Progenitor cell of endocrine pancreas (in vitro differentiated cells): ENCODE measurements around the gene CHST5. TPM values are rescaled to one million over a fixed set of nuclear protein-coding genes. Genes with fewer than 3 reads are reported as not detected.

Experiments
- DNase-seq: peaks from one replicate; pipeline ENCODE4 v3.0.0; 2021; ENCODE audit warnings: low spot score; ENCODE audit not compliant: unreplicated experiment
- H3K27ac Mint-ChIP-seq: 2 replicates; pipeline ENCODE4 v1.8.0; 2021; ENCODE audit warnings: mild to moderate bottlenecking, moderate library complexity, mixed read lengths
- H3K27me3 Mint-ChIP-seq: 2 replicates; pipeline ENCODE4 v1.8.0; 2021; ENCODE audit warnings: mixed read lengths
- H3K36me3 Mint-ChIP-seq: 2 replicates; pipeline ENCODE4 v1.8.0; 2022; ENCODE audit warnings: mixed read lengths; ENCODE audit not compliant: insufficient read depth
- H3K4me1 Mint-ChIP-seq: 2 replicates; pipeline ENCODE4 v1.8.0; 2021; ENCODE audit warnings: low read depth, mixed read lengths
- H3K4me3 Mint-ChIP-seq: 2 replicates; pipeline ENCODE4 v1.8.0; 2021; ENCODE audit warnings: low read depth, mild to moderate bottlenecking, moderate library complexity, mixed read lengths
- H3K9me3 Mint-ChIP-seq: 2 replicates; pipeline ENCODE4 v1.8.0; 2021; ENCODE audit warnings: low read depth, mixed read lengths
- total RNA-seq: library from RNA; stranded (reverse); gene quantifications from 2 replicates; pipeline ENCODE4 v1.2.1, GENCODE V29; 2021
- TF ChIP-seq, protein P1 (sequence below): fragments of 200-600 bp; sonication (generic); IDR thresholded peaks from one replicate; pipeline ENCODE4 v1.5.0; 2021; ENCODE audit warnings: antibody characterized with exemption, mild to moderate bottlenecking; ENCODE audit not compliant: unreplicated experiment

Gene CHST5
- total RNA-seq, 1 donor from 2014 or later = 0.93 TPM

- H3K9me3 Mint-ChIP-seq = no peaks in the 10 kb centered on the region
- H3K4me3 Mint-ChIP-seq = no peak overlapping the region
- DNase-seq = no peak
- TF ChIP-seq, protein P1, sequence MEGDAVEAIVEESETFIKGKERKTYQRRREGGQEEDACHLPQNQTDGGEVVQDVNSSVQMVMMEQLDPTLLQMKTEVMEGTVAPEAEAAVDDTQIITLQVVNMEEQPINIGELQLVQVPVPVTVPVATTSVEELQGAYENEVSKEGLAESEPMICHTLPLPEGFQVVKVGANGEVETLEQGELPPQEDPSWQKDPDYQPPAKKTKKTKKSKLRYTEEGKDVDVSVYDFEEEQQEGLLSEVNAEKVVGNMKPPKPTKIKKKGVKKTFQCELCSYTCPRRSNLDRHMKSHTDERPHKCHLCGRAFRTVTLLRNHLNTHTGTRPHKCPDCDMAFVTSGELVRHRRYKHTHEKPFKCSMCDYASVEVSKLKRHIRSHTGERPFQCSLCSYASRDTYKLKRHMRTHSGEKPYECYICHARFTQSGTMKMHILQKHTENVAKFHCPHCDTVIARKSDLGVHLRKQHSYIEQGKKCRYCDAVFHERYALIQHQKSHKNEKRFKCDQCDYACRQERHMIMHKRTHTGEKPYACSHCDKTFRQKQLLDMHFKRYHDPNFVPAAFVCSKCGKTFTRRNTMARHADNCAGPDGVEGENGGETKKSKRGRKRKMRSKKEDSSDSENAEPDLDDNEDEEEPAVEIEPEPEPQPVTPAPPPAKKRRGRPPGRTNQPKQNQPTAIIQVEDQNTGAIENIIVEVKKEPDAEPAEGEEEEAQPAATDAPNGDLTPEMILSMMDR = no peak
- H3K27ac Mint-ChIP-seq = no peak overlapping the region
- H3K27me3 Mint-ChIP-seq = peaks cover 15% of the 10 kb centered on the region
- H3K36me3 Mint-ChIP-seq = no peaks in the 10 kb centered on the region
- peaks cover 3% of the 10 kb centered on the region for H3K4me1 Mint-ChIP-seq
These were observed 23.0 kb upstream of the CHST5 start for GRCh38 chr16:75558846-75559401.

- Mint-ChIP-seq H3K4me3 (peak overlapping the region; percentile 92), H3K27ac (peak overlapping the region; percentile 80), H3K27me3 (peaks cover 5% of the 10 kb centered on the region), H3K36me3 (no peaks in the 10 kb centered on the region), H3K9me3 (no peaks in the 10 kb centered on the region), H3K4me1 (peaks cover 3% of the 10 kb centered on the region)
- DNase-seq = no peak
- TF ChIP-seq, protein P1 = no peak
These were observed 20.6 kb upstream of the CHST5 start for GRCh38 chr16:75556431-75556950.

DNA sequence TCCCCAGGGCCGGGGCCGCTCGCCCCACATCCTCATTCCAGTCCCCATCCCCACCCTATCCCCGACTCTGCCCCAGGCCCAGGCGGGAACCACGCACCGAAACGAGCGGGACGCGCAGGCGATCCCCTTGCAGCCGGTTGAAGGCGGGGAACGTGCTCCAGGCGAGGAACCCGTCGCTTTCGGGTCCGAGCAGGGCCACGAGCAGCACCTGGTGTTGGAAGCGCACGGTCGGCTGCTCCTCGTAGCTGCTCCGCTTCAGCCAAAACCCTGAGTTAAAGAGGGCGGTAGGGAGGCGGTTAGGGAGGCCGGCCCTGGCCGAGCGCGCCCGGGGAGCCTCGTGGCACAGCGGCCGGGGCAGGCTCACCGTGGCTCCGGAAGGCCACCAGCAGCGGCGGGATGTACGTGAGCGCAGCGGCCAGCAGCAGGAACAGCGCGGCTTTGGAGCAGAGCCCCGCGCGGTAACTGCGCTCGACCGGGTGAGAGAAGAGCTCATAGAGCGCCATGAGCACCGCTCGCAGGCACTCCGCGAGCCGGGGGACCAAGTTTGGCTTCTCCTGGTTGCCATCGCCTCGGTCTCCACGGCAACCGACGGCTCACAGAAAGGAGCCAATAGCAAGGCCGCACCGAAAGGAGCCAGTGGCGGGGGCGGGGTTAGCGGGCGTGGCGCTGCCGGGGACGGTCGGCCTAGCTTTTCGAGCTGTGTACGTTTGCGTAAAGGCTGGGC, 20.0 kb upstream of the CHST5 start, which contains the start of gene TMEM231:
TMEM231 (minus strand) TSS at position 546 of the 724 bp plus-strand sequence; CDS start at position 503, 43 bp downstream.
- peak; percentile 87 for DNase-seq
- TF ChIP-seq, protein P1 = peak; percentile 18
- Mint-ChIP-seq H3K27me3 (peaks cover 5% of the 10 kb centered on the region), H3K27ac (peak within 1 kb of the TSS; percentile 97), H3K4me3 (peak within 1 kb of the TSS; percentile 92), H3K4me1 (peaks cover 3% of the 10 kb centered on the region), H3K9me3 (no peaks in the 10 kb centered on the region), H3K36me3 (no peaks in the 10 kb centered on the region)

DNA sequence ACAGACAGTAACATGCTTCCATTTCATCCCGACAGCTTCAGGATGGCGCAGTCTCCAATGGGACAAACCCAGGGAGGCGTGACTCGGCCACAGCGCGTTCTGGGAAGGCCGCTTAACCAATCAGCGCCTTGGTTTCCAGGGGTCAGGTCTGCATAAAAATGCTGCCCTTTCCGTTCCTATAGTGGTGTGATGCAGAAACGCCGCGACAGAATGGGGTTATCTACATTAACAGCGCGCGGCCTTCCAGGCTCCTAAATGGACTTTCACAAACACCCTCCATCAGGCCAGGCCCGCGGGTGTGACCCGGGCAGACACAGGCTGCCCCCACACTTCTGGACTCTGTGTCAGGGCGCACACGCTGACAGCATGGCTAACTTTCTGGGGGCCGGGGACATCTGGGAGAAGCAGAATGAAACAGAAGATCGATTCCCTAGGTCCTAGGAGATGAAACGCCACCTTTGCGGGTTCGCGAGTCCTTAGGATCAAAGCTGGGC, 19.4 kb upstream of the CHST5 start:
- Mint-ChIP-seq H3K27me3 (peaks cover 5% of the 10 kb centered on the region), H3K4me3 (peak overlapping the region; percentile 92), H3K27ac (peak overlapping the region; percentile 97), H3K36me3 (no peaks in the 10 kb centered on the region), H3K4me1 (peaks cover 3% of the 10 kb centered on the region), H3K9me3 (no peaks in the 10 kb centered on the region)
- DNase-seq = peak; percentile 59
- TF ChIP-seq, protein P1 = no peak

DNA sequence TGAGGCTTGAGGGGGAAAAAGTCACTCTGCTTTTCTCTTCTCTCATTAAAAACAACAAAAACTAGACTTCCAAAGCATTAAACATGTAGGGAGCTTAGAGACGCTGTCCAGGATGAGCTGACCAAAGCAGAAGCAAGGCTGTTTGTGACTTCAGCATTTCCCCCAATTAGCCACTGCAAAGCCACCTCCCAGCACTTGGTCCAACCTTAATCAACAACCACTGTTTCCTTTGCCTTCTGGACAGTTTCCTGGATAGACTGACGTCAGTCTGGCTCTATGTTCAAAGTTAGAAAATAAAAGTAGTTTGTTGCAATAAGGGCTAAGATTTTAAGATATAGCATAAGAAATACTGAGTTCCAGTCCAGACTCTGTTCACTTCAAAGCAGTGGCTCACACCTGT, 17.0 kb upstream of the CHST5 start:
- Mint-ChIP-seq H3K9me3 (no peaks in the 10 kb centered on the region), H3K4me1 (peaks cover 3% of the 10 kb centered on the region), H3K27ac (no peak overlapping the region), H3K36me3 (no peaks in the 10 kb centered on the region), H3K4me3 (no peak overlapping the region), H3K27me3 (no peaks in the 10 kb centered on the region)
- TF ChIP-seq, protein P1 = no peak
- no peak for DNase-seq
